ENCODE data around the gene TANGO2.

TANGO2 gene

DNA sequence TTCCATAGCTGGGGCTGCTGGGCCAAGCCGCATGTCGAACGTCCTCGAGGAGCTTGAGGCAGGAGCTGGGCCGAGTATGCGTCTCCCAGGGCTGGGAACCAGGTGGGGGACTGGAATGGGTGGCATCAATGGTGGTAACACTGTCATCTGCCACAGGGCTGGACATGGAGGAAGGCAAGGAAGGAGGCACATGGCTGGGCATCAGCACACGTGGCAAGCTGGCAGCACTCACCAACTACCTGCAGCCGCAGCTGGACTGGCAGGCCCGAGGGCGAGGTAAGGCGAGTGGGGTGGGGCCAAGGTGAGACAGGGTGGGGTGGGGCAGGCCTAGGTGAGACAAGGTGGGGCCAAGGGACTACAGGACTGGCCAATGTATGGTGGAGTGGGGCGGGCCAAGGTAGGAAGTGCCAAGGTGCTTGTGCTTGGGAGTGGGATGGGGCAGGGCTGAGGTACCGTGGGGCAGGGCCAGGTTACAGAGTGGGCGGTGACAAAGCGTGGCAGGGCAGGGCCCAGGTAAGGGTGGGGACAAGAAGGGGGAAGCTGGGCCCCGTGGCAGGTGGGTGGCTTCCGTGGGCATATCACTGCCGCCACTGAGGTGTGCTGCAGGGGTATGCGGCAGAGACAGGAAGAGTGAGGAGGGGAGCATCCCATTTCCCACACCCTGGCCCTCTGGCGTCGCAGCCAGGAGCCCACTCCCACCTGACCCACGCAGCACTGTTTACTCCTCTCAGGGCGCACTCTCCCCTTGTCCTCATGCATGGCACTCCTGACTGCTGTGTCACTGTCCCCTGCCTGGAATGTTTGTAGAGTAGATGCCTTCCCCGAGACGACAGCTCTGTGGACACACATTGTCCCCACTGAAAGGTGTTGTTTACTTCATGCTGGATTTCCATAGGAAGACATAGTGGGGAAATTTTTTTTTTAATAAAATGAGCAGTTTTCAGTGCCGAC lies 31.7 kb downstream of the TANGO2 start:
- DNase-seq, result no peak

DNA sequence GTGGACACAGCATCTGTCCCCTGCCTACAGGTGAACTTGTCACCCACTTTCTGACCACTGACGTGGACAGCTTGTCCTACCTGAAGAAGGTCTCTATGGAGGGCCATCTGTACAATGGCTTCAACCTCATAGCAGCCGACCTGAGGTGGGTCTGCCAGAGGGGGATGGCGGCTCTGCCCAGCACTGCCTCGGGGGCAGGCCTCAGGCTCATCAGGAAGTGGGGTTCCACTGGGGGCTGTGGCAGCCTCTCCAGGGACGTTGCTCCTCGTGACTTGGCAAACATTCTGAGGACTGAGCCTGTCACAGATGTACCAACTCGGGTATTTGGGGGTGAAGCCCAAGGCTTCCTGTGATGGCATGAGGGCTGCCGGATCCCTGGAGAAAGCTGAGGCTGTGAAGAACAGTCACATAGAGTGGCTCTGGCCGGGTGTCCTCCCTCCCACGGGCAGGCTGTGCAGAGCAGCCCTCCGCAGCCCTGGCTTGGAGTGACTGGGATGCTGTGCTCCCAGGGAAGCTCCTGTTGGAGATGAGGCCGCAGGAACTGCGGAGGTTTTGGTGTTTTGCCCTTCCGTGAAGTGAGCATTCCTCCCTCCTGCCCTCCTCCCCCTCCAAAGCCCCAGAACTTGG lies 32.6 kb downstream of the TANGO2 start:
- no peak for DNase-seq

DNA sequence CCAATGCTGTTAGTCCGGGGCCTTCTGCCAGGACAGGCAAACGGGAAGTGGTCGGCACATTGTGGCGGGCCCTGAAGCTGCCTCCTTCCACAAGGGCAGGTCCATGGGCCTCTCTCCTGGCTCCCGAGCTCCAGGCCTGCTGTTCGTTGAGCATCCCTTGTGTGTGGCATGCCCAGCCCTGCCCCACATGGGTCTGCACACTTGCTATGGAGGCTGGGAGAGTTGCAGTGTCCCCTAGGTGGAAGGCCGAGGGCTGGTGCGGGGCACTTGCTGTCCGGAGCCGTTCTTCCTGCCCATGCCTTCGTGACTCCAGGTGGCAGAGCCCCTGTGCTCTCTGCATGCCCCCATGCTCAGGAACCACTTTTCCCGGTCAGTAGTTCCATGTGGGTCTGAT lies 33.1 kb downstream of the TANGO2 start:
- no peak for DNase-seq

DNA sequence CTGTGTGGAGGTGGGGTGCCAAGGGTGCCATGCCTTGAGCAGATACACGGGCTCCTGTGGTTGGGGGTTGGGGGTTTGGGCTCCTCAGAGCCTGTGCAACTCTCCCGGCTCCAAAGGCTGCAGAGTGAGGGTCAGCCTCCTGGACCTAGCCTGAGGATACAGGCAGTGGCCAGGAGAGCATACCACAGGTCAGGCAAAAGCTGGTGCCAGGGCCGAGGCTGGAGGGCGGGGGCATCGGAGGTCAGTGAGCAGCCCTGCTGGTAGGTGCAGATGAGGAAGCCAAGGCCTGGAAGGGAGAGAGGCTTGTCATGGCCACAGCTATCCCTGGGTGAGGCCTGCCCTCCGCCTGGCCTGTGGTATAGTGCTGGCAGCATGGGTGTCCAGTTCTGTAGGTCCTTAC lies 33.6 kb downstream of the TANGO2 start:
- no peak for DNase-seq

DNA sequence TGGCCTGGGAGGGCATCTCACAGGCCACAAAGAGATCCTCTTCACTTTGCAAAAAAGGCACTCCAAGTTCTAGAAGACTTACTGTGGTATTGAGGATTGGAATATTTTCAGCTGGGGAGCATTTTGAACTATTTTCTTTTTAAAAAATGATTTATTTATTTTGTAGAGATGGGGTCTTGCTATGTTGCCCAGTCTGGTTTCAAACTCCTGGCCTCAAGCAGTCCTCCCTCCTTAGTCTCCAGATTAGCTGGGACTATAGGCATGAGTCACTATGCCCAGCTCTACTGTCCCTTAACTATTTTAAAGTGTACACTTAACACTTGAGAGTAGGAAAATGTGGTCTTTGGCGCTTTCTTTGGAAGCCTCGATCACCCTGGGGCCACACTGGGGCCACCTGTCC lies 34.2 kb downstream of the TANGO2 start:
- no peak for DNase-seq

DNA sequence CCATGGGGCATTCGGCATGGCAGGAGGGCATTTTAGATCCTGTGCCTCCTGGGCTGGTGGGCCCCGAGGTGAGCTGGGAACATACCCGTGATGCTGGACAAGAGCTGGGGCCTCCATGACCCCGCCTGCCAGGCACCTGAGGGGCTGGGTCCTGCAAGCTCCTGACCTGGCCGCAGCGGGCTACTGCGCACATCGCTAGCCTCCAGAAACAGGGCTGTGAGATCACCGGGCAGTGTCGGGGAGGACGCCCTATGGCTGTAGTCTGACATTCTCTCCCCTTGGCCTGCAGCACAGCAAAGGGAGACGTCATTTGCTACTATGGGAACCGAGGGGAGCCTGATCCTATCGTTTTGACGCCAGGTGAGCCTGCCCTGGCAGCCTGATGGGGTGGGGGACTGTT lies 34.7 kb downstream of the TANGO2 start:
- no peak for DNase-seq

DNA sequence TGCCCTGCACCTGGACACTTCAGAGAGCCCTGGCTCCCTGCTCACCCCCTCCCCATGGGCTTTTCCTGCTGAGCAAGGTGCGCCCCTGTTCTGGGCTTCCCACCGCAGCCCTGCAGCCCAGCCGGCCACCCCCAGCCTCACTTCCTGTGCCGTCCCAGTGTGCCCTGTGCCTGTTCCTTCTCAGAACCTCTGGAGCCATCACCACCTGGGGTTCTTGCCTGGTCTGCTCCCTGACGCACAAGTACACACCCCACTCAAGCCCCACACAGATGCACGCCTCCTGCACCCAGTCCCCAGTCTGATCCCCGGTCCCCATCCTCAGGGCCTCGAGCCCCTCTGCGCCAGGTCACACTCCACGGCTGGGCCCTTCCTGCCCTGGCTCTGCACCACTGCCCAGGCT lies 35.3 kb downstream of the TANGO2 start:
- DNase-seq, result no peak

DNA sequence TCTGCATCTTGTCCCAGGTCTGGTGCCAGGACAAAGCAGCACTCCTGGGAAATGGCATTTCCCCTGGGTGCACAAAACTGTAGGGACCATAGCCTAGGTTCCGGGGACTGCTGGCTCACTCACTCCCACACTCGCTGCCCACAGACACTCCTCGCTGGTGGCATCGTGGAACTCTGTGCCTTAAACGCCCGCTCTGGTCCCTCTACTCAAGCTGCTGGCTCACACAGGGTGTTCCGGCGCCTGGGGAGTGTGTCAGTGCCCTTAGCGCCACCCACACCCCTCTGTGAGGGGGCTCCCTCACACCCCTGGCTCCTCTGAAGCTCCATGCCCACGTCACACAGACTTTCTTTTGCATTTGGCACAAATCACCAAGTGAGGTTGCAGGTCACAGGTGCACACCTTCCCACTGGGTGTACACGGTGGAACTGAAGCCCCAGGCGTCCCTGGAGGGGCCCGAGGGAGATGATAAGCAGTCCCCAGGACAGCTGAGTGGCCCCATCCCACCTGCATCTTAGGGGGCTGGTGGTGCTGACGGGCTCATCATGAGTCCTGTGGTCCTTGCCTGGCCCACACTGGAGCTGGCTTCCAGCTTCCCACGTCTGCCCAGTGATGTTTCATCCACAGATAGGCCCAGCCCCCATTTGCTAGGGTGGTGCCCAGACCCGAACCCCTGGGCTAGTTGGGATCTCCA lies 35.9 kb downstream of the TANGO2 start:
- DNase-seq, result no peak

DNA sequence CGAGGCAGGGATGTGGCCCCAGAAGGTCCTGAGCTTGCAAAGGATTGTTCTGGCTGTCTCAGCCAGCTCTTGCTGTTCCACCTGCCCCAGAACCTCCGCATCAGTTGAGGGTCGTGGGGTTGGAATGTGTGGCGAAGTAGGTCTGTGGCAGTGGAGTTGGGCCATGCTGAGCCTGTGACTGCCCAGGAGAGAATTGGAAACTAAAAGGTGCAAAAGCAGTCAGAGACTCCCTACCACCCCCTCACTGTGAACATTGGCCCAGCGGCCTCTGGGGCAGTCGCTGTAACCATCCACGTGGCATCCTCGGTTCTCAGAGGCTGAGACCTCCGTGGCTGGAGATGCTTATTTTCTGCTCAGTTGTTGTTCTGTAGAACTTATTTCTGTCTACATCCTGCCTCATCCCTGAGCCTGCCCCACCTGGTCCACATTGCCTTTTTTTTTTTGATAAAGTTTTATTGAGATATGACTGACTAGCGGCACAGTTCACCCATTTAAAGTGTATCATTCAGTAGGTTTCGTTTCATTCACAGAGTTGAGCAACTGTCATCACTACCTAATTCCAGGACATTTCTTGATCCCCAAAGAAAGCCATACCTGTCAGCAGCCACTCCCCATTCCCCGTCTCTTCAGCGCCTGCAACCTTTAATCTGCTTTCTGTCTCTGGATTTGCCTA lies 36.8 kb downstream of the TANGO2 start:
- no peak for DNase-seq

DNA sequence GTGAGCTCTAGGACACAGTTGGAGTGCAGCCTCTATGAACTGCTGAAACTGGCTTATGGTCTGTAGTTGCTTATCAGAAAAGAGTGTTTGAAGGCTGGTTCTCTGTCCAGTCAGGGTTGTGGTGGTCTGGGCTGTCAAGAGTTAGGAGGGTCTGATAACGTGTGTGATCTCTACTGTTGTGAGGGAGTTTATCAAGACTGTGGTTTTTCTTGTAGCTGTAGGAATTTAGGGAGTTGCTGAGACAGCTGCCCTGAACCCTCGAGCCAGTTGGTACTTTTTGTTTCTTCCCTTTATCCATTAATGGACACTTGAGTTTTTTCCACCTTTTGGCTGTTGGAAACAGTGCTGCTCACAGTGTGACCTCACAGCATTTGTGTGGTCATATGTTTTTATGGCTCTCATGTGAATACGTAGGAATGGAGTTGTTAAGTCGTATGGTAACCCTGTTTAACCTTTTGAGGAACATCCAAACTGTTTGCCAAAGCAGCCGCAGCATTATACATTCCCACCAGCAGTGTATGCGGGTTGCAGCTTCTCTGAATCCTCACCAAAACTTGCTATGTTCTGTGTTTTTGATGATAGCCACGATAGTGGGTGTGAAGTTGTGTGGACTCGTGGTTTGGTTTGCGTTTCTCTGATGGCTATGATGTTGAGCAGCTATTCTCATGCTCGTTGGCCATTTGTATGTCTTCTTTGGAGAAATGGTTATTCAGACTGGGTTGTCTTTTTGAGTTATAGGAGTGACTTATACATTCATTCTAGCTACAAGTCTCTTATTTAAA lies 38.3 kb downstream of the TANGO2 start:
- DNase-seq, result no peak

DNA sequence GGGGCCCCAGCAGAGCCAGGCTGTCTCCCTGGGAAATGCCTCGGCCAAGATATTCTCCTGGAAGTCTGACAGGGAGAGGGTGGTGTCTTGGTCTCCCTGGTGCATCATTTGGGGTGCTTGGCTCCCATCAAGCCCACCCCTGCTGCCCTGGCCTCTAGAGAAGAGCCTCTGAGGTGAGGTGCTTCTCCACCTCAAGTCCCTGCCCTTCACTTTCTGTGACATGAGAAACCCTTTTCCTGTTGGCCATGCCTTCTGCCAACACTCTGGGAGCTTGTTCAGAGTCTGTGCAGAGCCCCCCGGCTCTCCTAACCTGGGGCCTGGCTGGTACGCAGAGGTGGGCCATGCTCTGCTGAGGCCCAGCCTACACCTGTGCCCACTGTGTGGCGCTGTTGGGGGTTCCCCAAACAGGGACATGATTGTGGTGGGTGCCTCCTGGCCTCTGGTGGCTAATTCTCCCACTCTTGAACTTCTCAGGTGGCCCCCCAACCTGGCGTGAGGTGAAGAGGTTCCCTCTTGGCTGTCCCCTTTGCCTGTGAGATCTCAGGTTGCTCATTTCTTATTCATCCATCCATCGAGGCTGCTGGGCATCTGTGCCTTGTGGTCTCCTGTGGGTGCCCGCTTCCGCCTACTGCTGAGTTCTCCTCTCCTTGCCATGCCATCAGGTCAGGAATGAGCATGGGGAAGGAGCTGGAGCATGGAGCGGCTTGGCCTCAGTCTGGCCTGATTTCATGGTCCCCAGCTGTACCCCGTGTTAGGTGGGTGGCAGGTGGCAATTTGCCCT lies 40.0 kb downstream of the TANGO2 start:
- DNase-seq, result no peak

DNA sequence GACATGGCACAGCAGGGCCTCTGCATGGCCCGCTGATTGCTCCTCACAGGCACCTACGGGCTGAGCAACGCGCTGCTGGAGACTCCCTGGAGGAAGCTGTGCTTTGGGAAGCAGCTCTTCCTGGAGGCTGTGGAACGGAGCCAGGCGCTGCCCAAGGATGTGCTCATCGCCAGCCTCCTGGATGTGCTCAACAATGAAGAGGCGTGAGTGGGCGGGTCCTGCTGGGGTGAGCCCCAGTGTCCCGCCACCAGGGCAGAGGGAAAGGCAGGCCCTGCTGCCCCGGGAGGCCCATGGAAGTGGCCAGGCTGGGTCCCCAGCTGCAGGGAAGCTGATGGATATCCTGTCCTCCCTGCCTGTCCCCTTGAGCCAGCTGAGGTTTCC lies 40.6 kb downstream of the TANGO2 start:
- DNase-seq, result no peak

DNA sequence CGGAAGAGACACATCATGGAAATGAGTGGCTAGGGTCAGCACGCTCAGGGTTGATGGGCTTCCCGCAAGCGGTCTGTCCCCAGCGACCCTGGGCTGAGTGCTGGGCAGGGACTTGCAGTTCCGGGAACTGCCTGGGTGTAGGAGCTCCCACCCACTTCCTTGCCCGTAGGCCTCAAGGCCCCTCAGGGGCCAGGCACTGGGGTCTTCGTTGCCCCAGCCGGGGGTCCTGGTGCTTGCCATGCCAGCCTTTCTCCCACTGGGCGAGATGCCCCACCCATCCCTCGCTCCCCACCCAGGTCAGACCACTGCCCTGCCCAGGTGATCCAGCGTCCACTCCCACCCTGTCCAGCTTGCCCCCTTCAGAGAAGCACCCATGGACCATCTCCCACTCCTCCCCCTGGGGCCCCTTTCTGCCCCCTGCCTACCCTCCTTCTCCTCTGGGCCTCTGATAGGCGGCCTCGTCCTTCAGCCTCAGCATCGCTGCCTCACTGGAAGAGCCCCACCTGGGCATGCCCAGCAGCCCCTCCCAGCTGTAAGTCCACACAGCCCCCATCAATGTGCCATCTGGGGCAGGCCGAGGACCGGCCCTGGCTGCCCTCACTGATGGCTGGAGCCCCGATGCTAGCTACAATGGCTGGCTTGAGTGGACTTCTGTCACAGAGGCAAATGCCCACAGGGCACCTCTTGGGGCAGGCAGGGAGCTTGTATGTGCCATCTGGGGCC lies 41.3 kb downstream of the TANGO2 start:
- DNase-seq, result no peak

DNA sequence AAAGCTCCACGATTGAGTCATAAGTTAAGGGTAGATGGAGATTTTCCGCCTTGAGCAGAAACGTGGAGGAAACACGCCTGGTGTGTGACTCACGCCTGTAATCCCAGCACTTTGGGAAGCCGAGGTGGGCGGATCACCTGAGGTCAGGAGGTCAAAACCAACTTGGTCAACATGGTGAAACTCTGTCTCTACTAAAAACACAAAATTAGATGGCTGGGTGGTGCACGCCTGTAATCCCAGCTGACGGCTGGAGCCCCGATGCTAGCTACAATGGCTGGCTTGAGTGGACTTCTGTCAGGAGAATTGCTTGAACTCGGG lies 41.8 kb downstream of the TANGO2 start:
- no peak for DNase-seq

DNA sequence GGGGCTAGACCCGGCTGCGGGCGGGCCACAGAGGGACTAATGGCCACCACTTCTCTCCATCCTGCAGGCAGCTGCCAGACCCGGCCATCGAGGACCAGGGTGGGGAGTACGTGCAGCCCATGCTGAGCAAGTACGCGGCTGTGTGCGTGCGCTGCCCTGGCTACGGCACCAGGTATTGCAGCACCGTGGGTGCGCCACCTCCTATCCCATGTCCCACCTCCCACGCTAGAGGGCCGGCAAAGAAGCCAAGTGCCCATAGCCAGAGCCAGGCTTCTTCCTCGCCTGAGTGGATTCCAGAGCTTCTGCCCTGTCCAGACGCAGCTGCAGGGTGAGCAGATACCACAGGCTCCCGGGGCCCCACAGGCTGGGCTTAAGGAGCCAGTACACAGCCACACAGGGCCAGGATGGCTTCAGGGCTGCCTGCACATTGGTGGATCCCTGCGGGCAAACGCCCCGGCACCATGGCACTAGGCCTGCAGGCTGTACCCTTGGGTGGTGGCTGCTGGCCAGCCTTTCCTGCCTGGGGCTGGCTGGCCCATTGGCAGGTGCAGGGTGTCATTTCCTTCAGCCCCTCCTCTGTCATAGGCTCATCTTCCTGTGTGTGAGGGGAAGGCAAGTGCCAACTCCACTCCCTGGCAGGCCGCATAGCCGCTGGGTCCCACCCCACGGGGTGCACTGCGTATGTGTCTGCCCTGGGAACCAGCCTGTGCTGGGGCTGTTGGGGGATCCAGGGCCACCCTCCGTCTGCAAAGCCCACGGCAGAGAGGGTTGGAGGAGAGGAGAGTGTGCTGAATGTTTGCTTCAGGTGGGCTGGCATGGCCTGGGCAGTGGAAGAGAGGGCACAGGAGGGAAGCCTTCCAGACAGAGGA lies 42.6 kb downstream of the TANGO2 start:
- DNase-seq, result no peak

DNA sequence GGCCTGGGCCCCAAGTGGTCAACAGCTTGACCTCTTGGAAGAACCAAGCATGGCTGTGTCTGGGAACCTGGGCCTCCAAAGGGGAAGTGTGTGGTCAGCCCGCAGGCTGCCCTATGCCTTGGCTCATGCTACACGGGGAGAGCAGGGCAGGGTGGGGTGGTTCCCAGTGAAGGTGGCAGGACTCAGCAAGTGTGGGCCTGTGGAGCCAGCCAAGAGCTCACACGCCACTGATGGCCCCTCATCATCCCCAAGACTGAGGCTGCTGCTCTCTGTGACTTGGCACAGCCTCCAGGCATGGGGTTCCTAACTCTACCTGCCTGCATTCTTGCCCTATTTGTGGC lies 43.2 kb downstream of the TANGO2 start:
- no peak for DNase-seq

DNA sequence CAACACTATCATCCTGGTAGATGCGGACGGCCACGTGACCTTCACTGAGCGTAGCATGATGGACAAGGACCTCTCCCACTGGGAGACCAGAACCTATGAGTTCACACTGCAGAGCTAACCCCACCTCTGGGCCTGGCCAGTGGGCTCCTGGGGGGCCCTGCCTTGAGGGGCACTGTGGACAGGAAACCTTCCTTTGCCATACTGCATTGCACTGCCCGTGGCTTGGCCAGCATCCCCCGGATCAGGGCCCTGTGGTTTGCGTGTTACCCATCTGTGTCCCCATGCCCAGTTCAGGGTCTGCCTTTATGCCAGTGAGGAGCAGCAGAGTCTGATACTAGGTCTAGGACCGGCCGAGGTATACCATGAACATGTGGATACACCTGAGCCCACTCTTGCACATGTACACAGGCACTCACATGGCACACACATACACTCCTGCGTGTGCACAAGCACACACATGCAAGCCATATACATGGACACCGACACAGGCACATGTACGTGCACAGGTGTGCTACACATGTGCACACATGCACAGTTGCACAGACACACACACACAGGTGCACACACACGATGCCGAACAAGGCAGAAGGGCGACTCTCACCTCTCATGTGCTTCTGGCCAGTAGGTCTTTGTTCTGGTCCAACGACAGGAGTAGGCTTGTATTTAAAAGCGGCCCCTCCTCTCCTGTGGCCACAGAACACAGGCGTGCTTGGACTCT lies 43.8 kb downstream of the TANGO2 start:
- no peak for DNase-seq

DNA sequence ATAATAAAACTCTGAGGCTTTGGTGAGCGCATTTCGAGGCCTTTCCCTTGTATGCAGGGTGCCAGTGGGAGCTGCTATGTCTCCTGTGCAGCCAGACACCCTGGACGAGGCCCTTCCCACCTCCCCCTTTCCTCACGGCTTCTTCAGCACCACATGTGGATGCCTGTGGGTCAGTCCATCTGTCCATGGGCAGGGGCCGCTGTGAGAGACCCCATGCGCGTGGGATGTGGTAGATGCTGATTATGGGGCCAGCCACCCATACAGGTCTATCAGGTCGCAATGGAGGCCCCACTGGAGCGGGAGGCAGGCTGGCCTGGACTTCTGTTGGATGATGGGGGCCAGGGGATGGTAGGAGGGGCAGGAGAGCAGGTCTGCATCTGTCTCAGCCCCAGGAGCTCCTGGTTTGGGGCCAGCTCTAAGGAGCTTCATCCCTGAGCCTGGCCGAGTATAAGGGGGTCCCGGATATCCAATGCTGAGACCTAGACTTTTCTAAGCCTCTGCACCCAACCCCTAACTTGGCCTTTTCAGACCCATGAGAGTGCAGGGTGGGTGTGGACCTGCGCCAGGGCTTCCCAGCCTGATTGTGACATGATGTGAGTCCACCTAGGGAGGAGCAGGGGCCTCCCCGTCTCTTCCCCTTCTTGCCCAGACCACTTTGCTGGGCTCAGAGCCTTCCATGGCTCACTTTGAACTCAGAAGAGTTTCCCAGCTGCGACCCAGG lies 45.1 kb downstream of the TANGO2 start:
- no peak for DNase-seq
